Panc1 (cell line): ENCODE results near the gene ETF1.
A peak's percentile ranks its signal among the peaks of the same experiment; 100 is the strongest.

ENCODE experiments used
- POLR2AphosphoS5 ChIP-seq: IDR thresholded peaks from 2 replicates; pipeline ENCODE4 v1.6.1; 2012; ENCODE audit warnings: mild to moderate bottlenecking, low read depth, low read length, moderate library complexity
- SIN3A ChIP-seq: IDR thresholded peaks from 2 replicates; pipeline ENCODE4 v1.6.1; 2012; ENCODE audit warnings: low read depth, mild to moderate bottlenecking, low read length, moderate library complexity, borderline replicate concordance; ENCODE audit not compliant: insufficient read depth
- TCF7L2 ChIP-seq: IDR thresholded peaks from 2 replicates; pipeline ENCODE4 v1.6.1; 2011; ENCODE audit warnings: mild to moderate bottlenecking, low read depth, low read length, inconsistent platforms
- TF ChIP-seq, protein P1 (sequence below): fragments of 450-650 bp; IDR thresholded peaks from 2 replicates; pipeline ENCODE4 v1.5.1; 2017; ENCODE audit warnings: mild to moderate bottlenecking
- TF ChIP-seq, protein P2 (sequence below), 2 experiments: IDR thresholded peaks; 2 replicates each; pipeline ENCODE4 v1.6.1; 2011 to 2012; ENCODE audit warnings: low read depth in 2 of 2, control low read depth in 1 of 2, low read length in 1 of 2, mild to moderate bottlenecking in 1 of 2, moderate library complexity in 1 of 2; ENCODE audit not compliant: insufficient read depth in 1 of 2

DNA sequence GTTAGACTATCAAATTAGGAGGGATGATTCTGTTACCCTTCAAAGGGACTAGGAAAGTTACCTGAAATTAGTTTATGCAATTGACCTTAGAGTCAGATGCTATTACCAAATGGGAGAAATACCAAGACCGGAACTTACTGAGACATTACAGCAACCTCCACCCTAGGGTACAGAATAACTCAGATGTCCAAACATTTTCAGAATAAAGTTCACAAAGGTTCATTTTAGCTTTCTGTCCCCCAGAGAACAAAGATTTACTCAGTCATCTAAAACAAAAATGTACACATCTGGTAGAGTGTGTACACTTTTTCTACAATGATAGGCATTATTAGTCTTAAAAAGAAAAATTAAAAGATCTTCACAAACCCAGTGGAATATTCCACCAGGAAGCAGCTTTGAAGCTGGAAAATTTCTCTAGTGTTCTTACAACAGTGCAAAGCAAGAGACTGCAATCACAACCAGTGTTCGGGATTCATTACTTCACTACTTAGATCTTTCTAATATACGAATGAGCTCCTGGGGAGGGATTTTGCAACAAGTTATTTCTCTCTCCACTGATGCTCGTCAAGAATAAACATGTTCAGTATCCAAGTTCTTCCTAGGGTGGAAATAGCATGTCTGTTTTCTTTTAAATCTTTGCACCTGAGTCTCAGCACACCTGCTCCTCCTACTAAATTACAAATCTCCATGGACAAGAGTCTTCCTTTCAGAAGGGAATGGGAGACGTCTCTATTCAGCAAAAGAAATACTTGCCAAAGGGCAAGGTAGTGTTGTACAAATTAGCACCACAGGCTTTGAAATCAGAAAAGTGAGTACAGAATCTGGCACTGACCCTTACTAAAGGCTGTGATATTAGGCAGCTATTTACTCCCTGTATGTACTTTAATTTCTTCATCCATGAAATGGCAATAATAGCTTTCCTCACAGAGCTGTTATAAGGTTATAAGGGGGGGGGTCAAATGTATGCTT is 8.8 kb downstream of the ETF1 start:
- TF ChIP-seq, protein P1, sequence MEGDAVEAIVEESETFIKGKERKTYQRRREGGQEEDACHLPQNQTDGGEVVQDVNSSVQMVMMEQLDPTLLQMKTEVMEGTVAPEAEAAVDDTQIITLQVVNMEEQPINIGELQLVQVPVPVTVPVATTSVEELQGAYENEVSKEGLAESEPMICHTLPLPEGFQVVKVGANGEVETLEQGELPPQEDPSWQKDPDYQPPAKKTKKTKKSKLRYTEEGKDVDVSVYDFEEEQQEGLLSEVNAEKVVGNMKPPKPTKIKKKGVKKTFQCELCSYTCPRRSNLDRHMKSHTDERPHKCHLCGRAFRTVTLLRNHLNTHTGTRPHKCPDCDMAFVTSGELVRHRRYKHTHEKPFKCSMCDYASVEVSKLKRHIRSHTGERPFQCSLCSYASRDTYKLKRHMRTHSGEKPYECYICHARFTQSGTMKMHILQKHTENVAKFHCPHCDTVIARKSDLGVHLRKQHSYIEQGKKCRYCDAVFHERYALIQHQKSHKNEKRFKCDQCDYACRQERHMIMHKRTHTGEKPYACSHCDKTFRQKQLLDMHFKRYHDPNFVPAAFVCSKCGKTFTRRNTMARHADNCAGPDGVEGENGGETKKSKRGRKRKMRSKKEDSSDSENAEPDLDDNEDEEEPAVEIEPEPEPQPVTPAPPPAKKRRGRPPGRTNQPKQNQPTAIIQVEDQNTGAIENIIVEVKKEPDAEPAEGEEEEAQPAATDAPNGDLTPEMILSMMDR: no peak
- TF ChIP-seq POLR2AphosphoS5 (peak; percentile 34; the same call in 1 of the 2 replicates), SIN3A (no peak), TCF7L2 (no peak)
- TF ChIP-seq, protein P2, sequence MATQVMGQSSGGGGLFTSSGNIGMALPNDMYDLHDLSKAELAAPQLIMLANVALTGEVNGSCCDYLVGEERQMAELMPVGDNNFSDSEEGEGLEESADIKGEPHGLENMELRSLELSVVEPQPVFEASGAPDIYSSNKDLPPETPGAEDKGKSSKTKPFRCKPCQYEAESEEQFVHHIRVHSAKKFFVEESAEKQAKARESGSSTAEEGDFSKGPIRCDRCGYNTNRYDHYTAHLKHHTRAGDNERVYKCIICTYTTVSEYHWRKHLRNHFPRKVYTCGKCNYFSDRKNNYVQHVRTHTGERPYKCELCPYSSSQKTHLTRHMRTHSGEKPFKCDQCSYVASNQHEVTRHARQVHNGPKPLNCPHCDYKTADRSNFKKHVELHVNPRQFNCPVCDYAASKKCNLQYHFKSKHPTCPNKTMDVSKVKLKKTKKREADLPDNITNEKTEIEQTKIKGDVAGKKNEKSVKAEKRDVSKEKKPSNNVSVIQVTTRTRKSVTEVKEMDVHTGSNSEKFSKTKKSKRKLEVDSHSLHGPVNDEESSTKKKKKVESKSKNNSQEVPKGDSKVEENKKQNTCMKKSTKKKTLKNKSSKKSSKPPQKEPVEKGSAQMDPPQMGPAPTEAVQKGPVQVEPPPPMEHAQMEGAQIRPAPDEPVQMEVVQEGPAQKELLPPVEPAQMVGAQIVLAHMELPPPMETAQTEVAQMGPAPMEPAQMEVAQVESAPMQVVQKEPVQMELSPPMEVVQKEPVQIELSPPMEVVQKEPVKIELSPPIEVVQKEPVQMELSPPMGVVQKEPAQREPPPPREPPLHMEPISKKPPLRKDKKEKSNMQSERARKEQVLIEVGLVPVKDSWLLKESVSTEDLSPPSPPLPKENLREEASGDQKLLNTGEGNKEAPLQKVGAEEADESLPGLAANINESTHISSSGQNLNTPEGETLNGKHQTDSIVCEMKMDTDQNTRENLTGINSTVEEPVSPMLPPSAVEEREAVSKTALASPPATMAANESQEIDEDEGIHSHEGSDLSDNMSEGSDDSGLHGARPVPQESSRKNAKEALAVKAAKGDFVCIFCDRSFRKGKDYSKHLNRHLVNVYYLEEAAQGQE (IDR thresholded peaks at IDR 0.05; ENCODE audit: insufficient read depth in 1 of 2, low read depth in 2 of 2, low read length in 1 of 2): no peak
